ENCODE data around the gene DCTN4. TPM values are rescaled to one million over a fixed set of nuclear protein-coding genes. Genes with fewer than 3 reads are reported as not detected.

DCTN4 gene
- total RNA-seq, 1 donor from 2014 or later, result 83.3 TPM

DNA sequence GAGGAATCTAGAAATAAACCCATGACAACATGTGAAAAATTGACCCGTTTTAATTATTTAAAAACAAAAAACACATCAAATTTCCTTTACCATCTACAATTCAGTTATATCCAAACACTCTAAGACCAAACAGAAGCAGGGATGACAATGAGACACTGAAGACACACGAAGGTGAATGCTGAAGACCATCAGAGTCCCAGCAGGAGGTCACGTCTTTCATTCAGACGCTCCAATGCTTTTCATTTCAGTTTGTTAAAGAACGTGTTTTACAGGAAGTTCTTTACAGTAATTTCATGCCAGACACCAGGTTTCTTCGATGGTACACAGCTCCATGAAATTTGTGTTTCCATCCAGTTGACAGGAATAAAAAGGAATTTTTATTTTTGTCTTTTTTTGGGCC, 68.1 kb downstream of the DCTN4 start:
- TF ChIP-seq CTCF (conservative IDR thresholded peaks at IDR 0.05), result no peak
- peaks cover 6% of the 10 kb centered on the region for H3K36me3 Mint-ChIP-seq (ENCODE audit: low read depth)
- H3K4me1 Mint-ChIP-seq, result no peaks in the 10 kb centered on the region
- no peak for DNase-seq (ENCODE audit: low read depth, low spot score)
- no peak overlapping the region for H3K27ac Mint-ChIP-seq (ENCODE audit: unreplicated experiment)
- no peaks in the 10 kb centered on the region for H3K27me3 Mint-ChIP-seq (ENCODE audit: low read depth)
- H3K9me3 Mint-ChIP-seq, result no peaks in the 10 kb centered on the region
- no peak overlapping the region for H3K4me3 Mint-ChIP-seq

- Mint-ChIP-seq H3K27me3 (ENCODE audit: low read depth) (no peaks in the 10 kb centered on the region), H3K4me3 (no peak overlapping the region)
- TF ChIP-seq CTCF (conservative IDR thresholded peaks at IDR 0.05), result no peak
These were observed 69.7 kb downstream of the DCTN4 start for GRCh38 chr5:150689120-150689519.

DNA sequence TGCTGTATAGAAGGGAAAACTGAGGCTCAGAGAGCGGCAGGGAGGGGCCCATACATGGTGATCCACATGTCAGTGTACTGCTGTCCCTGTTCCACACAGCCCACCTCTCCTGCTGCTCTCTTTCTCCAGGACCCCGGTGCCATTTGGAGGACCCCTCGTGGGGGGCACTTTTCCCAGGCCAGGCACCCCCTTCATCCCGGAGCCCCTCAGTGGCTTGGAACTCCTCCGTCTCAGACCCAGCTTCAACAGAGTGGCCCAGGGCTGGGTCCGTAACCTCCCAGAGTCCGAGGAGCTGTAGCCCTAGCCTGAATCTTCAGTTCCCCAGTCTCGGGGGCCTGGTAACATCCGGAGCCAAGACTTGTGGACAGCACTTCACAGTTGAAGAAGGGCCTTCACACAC, 82.2 kb downstream of the DCTN4 start:
- TF ChIP-seq CTCF (conservative IDR thresholded peaks at IDR 0.05), result no peak
- Mint-ChIP-seq H3K27me3 (ENCODE audit: low read depth) (peaks cover 28% of the 10 kb centered on the region), H3K36me3 (ENCODE audit: low read depth) (no peaks in the 10 kb centered on the region), H3K4me3 (no peak overlapping the region), H3K4me1 (no peaks in the 10 kb centered on the region), H3K9me3 (no peaks in the 10 kb centered on the region), H3K27ac (ENCODE audit: unreplicated experiment) (no peak overlapping the region)
- DNase-seq (ENCODE audit: low read depth, low spot score), result no peak

More at GRCh38 chr5:150689120-150689519, 69.7 kb downstream of the DCTN4 start:
- peaks cover 6% of the 10 kb centered on the region for H3K36me3 Mint-ChIP-seq (ENCODE audit: low read depth)
- H3K9me3 Mint-ChIP-seq, result no peaks in the 10 kb centered on the region
- DNase-seq (ENCODE audit: low read depth, low spot score), result no peak
- no peak overlapping the region for H3K27ac Mint-ChIP-seq (ENCODE audit: unreplicated experiment)
- no peaks in the 10 kb centered on the region for H3K4me1 Mint-ChIP-seq

DNA sequence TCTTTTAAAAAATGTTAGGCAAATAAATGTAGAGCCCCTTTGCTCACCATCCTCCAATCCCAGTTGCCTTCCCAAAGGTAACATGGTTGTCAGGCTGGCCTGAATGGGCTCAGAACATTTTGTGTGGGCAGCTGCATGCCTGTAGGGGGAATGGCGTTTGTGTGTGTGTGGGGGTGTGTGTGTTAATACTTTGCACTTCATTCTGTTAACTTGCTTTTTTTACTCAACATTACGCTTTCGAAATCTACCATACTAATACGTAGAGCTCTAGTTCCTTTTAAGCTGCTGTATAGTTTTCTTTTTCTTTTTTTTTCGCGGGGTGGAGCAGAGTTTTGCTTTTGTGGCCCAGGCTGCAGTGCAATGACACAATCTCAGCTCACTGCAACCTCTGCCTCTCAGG, 83.7 kb downstream of the DCTN4 start:
- Mint-ChIP-seq H3K4me3 (peak overlapping the region; percentile 18), H3K9me3 (no peaks in the 10 kb centered on the region), H3K4me1 (no peaks in the 10 kb centered on the region), H3K36me3 (ENCODE audit: low read depth) (no peaks in the 10 kb centered on the region), H3K27ac (ENCODE audit: unreplicated experiment) (no peak overlapping the region), H3K27me3 (ENCODE audit: low read depth) (peaks cover 42% of the 10 kb centered on the region)
- TF ChIP-seq CTCF (conservative IDR thresholded peaks at IDR 0.05), result no peak
- DNase-seq (ENCODE audit: low read depth, low spot score), result no peak

GRCh38 chr5:150674341-150674821, 84.4 kb downstream of the DCTN4 start:
- no peak for TF ChIP-seq CTCF (conservative IDR thresholded peaks at IDR 0.05)
- H3K9me3 Mint-ChIP-seq, result no peaks in the 10 kb centered on the region
- no peak overlapping the region for H3K27ac Mint-ChIP-seq (ENCODE audit: unreplicated experiment)
- no peaks in the 10 kb centered on the region for H3K36me3 Mint-ChIP-seq (ENCODE audit: low read depth)
- no peak overlapping the region for H3K4me3 Mint-ChIP-seq
- peaks cover 47% of the 10 kb centered on the region for H3K27me3 Mint-ChIP-seq (ENCODE audit: low read depth)
- DNase-seq (ENCODE audit: low read depth, low spot score), result no peak
- H3K4me1 Mint-ChIP-seq, result no peaks in the 10 kb centered on the region

DNA sequence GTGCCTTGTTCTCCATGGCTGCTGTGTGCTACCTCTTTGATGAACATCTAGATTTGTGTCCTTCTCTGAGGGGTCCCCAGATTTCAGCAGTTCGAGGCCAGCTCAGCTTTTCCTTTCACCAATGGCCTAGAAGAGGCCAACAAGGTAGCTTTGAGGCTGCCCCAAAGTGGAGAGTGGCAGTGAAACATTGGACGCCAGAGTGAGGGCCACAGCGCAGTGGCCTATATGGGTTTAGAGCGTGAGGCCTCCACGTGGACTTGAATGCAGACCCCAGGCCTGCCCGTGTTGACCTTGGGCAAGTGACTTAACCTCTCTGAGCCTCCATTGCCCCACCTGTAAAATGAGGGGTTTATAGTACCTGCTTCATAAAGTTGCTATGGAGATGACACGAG, 85.9 kb downstream of the DCTN4 start:
- Mint-ChIP-seq H3K4me1 (no peaks in the 10 kb centered on the region), H3K27me3 (ENCODE audit: low read depth) (peaks cover 49% of the 10 kb centered on the region), H3K27ac (ENCODE audit: unreplicated experiment) (no peak overlapping the region), H3K4me3 (peak overlapping the region; percentile 84), H3K9me3 (no peaks in the 10 kb centered on the region), H3K36me3 (ENCODE audit: low read depth) (no peaks in the 10 kb centered on the region)
- TF ChIP-seq CTCF (conservative IDR thresholded peaks at IDR 0.05), result no peak
- no peak for DNase-seq (ENCODE audit: low read depth, low spot score)

All from neural crest cell (in vitro differentiated cells).